ENCODE data around the gene GGN.

GGN gene

DNA sequence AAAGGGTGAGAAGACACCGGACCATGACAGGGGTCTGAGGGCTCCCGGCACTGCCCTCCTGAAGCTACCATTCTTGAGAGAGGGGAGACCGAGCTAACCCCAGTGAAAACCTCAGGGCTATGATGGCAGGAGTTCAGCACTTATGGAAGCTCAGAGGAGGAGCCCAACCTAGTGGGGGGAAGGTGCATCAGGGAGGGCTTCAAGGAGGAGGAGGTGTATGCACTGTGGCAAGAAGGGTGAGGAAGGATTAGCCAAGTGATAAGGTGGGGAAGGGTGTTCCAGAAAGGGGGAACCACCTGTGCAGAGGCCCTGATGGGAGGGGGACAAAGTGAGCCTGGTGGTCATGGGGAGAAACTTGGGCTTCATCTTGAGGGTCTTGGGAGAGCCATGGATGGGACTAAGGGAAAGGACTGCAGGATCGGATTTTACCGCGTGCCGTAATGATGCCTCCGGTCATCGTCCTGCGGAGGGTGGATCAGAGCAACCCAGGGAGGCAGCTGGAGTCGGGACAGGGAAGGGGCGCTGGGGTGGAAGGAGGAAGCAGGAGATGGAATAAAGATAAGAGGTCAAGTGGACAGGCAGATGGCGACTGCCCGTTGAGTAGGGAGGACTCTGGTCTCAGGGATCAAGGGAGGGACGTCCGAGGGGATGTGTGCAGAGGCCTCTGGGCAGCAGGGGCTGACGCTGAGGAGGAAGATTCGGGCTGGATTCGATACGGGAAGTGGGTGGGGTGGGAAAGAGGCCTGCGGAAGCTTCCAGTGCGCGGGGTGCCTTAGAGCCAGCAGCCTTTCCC, 26.8 kb downstream of the GGN start:
- Histone ChIP-seq H3K36me3 (ENCODE audit: control insufficient read depth, insufficient read depth, low read length) (no peaks in the 10 kb centered on the region), H3K4me1 (ENCODE audit: control insufficient read depth, insufficient read depth, low read length, poor library complexity, severe bottlenecking) (no peaks in the 10 kb centered on the region), H3K4me3 (ENCODE audit: extremely low read depth, insufficient read depth, low read length, poor library complexity, severe bottlenecking) (peak overlapping the region; percentile 63), H3K9me3 (ENCODE audit: control insufficient read depth, low read length) (no peaks in the 10 kb centered on the region), H3K27ac (ENCODE audit: low read depth, low read length, severe bottlenecking) (no peak overlapping the region)
- 31 to 33% methylated on average over 23 of the region's 23 CpGs for WGBS, 2 experiments (ENCODE audit: insufficient coverage in 2 of 2)

DNA sequence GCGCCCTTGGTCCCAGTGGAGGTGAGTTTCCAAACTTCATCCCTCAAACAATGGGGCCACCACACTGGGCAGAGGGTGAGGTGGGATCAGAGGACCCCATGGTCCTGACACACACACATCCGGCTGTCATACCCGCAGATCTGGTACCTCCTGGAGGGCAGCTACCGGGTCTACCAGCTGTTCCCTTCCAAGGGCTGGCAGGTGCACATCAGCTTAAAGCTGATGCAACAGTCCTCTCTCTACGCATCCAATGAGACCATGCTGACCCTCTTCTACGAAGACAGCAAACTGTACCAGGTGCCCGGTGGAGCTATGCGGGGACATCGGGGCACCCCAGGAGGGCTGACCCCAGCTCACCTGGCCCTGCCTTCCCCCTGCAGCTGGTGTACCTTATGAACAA, 27.5 kb downstream of the GGN start:
- Histone ChIP-seq H3K36me3 (ENCODE audit: control insufficient read depth, insufficient read depth, low read length) (no peaks in the 10 kb centered on the region), H3K9me3 (ENCODE audit: control insufficient read depth, low read length) (no peaks in the 10 kb centered on the region), H3K27ac (ENCODE audit: low read depth, low read length, severe bottlenecking) (no peak overlapping the region), H3K4me1 (ENCODE audit: control insufficient read depth, insufficient read depth, low read length, poor library complexity, severe bottlenecking) (no peaks in the 10 kb centered on the region), H3K4me3 (ENCODE audit: extremely low read depth, insufficient read depth, low read length, poor library complexity, severe bottlenecking) (no peak overlapping the region)
- WGBS, 2 experiments (ENCODE audit: insufficient coverage in 2 of 2), result 86 to 92% methylated on average over 9 of the region's 9 CpGs

DNA sequence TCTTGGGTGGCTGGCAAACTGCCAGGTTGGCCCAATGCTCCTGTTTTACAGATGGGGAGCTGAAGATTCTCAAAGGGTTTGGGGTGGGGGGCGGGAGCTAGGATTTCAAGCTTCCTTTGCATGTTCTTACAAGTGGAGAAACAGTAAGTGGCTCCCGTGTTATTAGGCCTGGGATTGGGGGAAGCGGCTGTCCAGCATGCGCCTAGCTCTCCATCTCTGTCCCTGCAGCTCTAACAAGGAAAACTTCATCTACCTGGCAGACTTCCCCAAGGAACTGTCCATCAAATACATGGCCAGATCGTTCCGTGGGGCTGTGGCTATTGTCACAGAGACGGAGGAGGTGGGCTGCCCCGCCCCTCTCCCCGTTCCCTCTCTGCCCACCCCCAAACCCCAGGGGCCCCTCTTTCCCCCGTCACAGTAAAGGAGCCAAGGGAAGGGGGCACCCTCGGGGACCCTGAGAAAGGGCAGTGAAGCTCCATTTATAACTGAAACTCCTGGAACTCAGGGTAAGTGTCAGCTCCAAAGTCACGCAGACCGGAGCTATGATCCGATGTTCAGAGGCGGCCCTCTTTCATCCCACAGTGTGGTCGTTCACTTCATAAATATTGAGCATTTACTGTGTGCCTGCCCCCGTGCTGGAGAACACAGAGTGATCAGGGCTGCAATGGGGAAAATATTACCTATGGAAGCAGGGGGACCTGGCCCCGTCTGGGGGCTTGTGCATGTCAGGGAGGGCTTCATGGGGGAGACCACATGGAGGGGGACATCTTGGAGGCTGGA, 28.4 kb downstream of the GGN start:
- no peaks in the 10 kb centered on the region for H3K36me3 ChIP-seq (ENCODE audit: control insufficient read depth, insufficient read depth, low read length)
- H3K9me3 ChIP-seq (ENCODE audit: control insufficient read depth, low read length), result no peaks in the 10 kb centered on the region
- H3K4me3 ChIP-seq (ENCODE audit: extremely low read depth, insufficient read depth, low read length, poor library complexity, severe bottlenecking), result no peak overlapping the region
- H3K27ac ChIP-seq (ENCODE audit: low read depth, low read length, severe bottlenecking), result no peak overlapping the region
- H3K4me1 ChIP-seq (ENCODE audit: control insufficient read depth, insufficient read depth, low read length, poor library complexity, severe bottlenecking), result no peaks in the 10 kb centered on the region
- 67 to 77% methylated on average over 13 to 14 of the region's 18 CpGs for WGBS, 2 experiments (ENCODE audit: insufficient coverage in 2 of 2)

GRCh38 chr19:38358071-38358470, 29.8 kb downstream of the GGN start:
- 58 to 71% methylated on average over 2 to 5 of the region's 5 CpGs for WGBS, 2 experiments (ENCODE audit: insufficient coverage in 2 of 2)
- Histone ChIP-seq H3K27ac (ENCODE audit: low read depth, low read length, severe bottlenecking) (no peak overlapping the region), H3K4me1 (ENCODE audit: control insufficient read depth, insufficient read depth, low read length, poor library complexity, severe bottlenecking) (no peaks in the 10 kb centered on the region)

DNA sequence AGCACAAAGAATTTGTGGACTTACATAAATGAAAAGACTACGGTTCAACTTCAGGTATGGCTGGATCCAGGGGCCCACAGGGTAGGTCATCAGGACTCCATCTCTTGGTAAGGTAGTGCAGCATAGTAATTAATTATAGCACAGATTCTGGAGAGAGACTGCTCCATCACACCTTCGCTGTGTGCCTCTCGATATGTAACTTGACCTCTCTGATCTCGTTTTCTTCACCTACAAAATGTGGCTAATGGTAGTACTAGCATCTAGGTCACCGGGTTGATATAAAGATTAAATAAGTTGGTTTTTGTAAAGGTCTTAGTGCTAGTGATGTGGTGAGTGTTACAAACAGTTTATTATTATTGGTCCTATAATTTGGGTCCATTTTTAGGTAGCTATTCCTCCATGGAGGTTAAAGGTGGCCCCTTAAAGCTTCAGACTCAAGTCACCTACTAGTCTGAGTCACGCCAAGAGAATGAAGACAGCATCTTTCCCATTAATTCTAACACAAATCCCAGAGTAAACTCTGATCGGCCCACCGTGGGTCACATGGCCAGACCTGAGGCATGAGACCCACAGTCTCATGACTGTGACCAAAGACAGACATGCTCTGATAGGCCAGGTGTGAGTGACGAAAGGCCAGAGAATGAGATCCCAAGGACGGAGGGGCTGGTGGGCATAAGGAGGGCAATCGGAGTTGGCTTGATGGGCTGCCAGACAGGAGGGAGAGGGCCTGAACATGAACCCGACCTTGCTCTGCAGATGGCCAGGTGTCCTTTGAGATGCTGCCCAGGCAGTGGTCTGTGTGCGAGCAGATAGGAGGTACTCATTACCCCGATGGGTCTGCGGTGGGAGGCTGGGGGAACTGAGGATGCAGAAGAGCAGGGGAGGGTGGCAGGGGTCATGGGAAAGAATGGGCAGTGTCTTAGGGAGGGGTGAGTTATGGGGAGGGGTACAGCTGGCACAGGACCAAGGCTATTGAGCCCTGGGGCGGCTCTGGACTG, 31.8 kb downstream of the GGN start:
- Histone ChIP-seq H3K36me3 (ENCODE audit: control insufficient read depth, insufficient read depth, low read length) (no peaks in the 10 kb centered on the region), H3K9me3 (ENCODE audit: control insufficient read depth, low read length) (no peaks in the 10 kb centered on the region), H3K4me1 (ENCODE audit: control insufficient read depth, insufficient read depth, low read length, poor library complexity, severe bottlenecking) (no peaks in the 10 kb centered on the region), H3K27ac (ENCODE audit: low read depth, low read length, severe bottlenecking) (no peak overlapping the region), H3K4me3 (ENCODE audit: extremely low read depth, insufficient read depth, low read length, poor library complexity, severe bottlenecking) (no peak overlapping the region)
- 84 to 86% methylated on average over 12 to 15 of the region's 16 CpGs for WGBS, 2 experiments (ENCODE audit: insufficient coverage in 2 of 2)

More at GRCh38 chr19:38358071-38358470, 29.8 kb downstream of the GGN start:
- Histone ChIP-seq H3K36me3 (ENCODE audit: control insufficient read depth, insufficient read depth, low read length) (no peaks in the 10 kb centered on the region), H3K4me3 (ENCODE audit: extremely low read depth, insufficient read depth, low read length, poor library complexity, severe bottlenecking) (no peak overlapping the region), H3K9me3 (ENCODE audit: control insufficient read depth, low read length) (no peaks in the 10 kb centered on the region)

GRCh38 chr19:38352611-38353010, 35.2 kb downstream of the GGN start:
- Histone ChIP-seq H3K36me3 (ENCODE audit: control insufficient read depth, insufficient read depth, low read length) (no peaks in the 10 kb centered on the region), H3K4me3 (ENCODE audit: extremely low read depth, insufficient read depth, low read length, poor library complexity, severe bottlenecking) (no peak overlapping the region), H3K4me1 (ENCODE audit: control insufficient read depth, insufficient read depth, low read length, poor library complexity, severe bottlenecking) (no peaks in the 10 kb centered on the region), H3K27ac (ENCODE audit: low read depth, low read length, severe bottlenecking) (no peak overlapping the region), H3K9me3 (ENCODE audit: control insufficient read depth, low read length) (no peaks in the 10 kb centered on the region)
- 85 to 94% methylated on average over 5 to 7 of the region's 8 CpGs for WGBS, 2 experiments (ENCODE audit: insufficient coverage in 2 of 2)

DNA sequence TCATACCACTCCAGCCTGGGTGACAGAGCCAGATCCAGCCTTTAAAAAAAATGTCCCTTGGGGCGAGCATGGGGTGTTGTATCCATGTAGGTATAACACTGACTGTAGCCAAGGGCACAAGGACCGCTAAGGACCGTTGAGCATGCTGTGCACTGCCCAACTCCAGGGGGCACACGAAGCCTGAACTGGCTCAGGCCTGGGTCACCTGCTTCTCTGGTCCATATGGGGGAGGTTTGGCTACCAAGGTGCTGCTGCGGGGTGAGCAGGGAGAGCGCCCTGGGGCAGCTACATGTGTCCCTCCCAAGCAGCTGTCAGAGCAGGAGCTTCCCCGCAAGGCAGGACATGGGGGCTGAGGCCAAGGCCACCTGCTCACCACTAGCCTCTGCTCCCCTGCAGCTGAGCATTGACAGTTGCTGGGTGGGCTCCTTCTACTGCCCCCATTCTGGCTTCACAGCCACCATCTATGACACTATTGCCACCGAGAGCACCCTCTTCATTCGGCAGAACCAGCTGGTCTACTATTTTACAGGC, 35.9 kb downstream of the GGN start:
- Histone ChIP-seq H3K4me3 (ENCODE audit: extremely low read depth, insufficient read depth, low read length, poor library complexity, severe bottlenecking) (no peak overlapping the region), H3K27ac (ENCODE audit: low read depth, low read length, severe bottlenecking) (no peak overlapping the region), H3K4me1 (ENCODE audit: control insufficient read depth, insufficient read depth, low read length, poor library complexity, severe bottlenecking) (no peaks in the 10 kb centered on the region), H3K9me3 (ENCODE audit: control insufficient read depth, low read length) (no peaks in the 10 kb centered on the region), H3K36me3 (ENCODE audit: control insufficient read depth, insufficient read depth, low read length) (no peaks in the 10 kb centered on the region)
- WGBS, 2 experiments (ENCODE audit: insufficient coverage in 2 of 2), result 74 to 87% methylated on average over 7 to 8 of the region's 9 CpGs

GRCh38 chr19:38350883-38351282, 37.0 kb downstream of the GGN start:
- WGBS, 2 experiments (ENCODE audit: insufficient coverage in 2 of 2), result 91 to 97% methylated on average over 3 of the region's 3 CpGs
- H3K27ac ChIP-seq (ENCODE audit: low read depth, low read length, severe bottlenecking), result no peak overlapping the region
- no peak overlapping the region for H3K4me3 ChIP-seq (ENCODE audit: extremely low read depth, insufficient read depth, low read length, poor library complexity, severe bottlenecking)
- H3K36me3 ChIP-seq (ENCODE audit: control insufficient read depth, insufficient read depth, low read length), result no peaks in the 10 kb centered on the region
- H3K4me1 ChIP-seq (ENCODE audit: control insufficient read depth, insufficient read depth, low read length, poor library complexity, severe bottlenecking), result no peaks in the 10 kb centered on the region
- H3K9me3 ChIP-seq (ENCODE audit: control insufficient read depth, low read length), result no peaks in the 10 kb centered on the region

GRCh38 chr19:38346837-38347236, 41.0 kb downstream of the GGN start:
- Histone ChIP-seq H3K9me3 (ENCODE audit: control insufficient read depth, low read length) (no peaks in the 10 kb centered on the region), H3K4me1 (ENCODE audit: control insufficient read depth, insufficient read depth, low read length, poor library complexity, severe bottlenecking) (no peaks in the 10 kb centered on the region), H3K36me3 (ENCODE audit: control insufficient read depth, insufficient read depth, low read length) (no peaks in the 10 kb centered on the region), H3K4me3 (ENCODE audit: extremely low read depth, insufficient read depth, low read length, poor library complexity, severe bottlenecking) (no peak overlapping the region), H3K27ac (ENCODE audit: low read depth, low read length, severe bottlenecking) (no peak overlapping the region)
- 92 to 100% methylated on average over 1 to 2 of the region's 4 CpGs for whole genome bisulfite sequencing, 2 experiments (ENCODE audit: insufficient coverage in 2 of 2)

GRCh38 chr19:38340927-38341326, 46.9 kb downstream of the GGN start:
- Histone ChIP-seq H3K27ac (ENCODE audit: low read depth, low read length, severe bottlenecking) (no peak overlapping the region), H3K4me3 (ENCODE audit: extremely low read depth, insufficient read depth, low read length, poor library complexity, severe bottlenecking) (no peak overlapping the region), H3K4me1 (ENCODE audit: control insufficient read depth, insufficient read depth, low read length, poor library complexity, severe bottlenecking) (peaks cover 5% of the 10 kb centered on the region), H3K36me3 (ENCODE audit: control insufficient read depth, insufficient read depth, low read length) (no peaks in the 10 kb centered on the region), H3K9me3 (ENCODE audit: control insufficient read depth, low read length) (no peaks in the 10 kb centered on the region)
- WGBS, 2 experiments (ENCODE audit: insufficient coverage in 2 of 2), result 85 to 100% methylated on average over 2 of the region's 2 CpGs

All from mesodermal cell (in vitro differentiated cells).